WERI-Rb-1 (cell line): ENCODE data around the gene SDK2.

Experiments used
- DNase-seq: peaks from one replicate; pipeline ENCODE4 v3.0.0-alpha.2; 2020
- H3K27ac ChIP-seq: fragments of 250-450 bp; sonication (Bioruptor Pico); 2 replicates; pipeline ENCODE4 v1.5.1; 2020; ENCODE audit warnings: mild to moderate bottlenecking, moderate library complexity
- H3K27me3 ChIP-seq: fragments of 250-450 bp; sonication (Bioruptor Pico); 2 replicates; pipeline ENCODE4 v1.5.1; 2021; ENCODE audit warnings: mild to moderate bottlenecking, low read depth, moderate library complexity; ENCODE audit not compliant: insufficient read depth, severe bottlenecking
- H3K36me3 ChIP-seq: fragments of 250-450 bp; sonication (Bioruptor Pico); 2 replicates; pipeline ENCODE4 v1.5.1; 2020; ENCODE audit warnings: mild to moderate bottlenecking, moderate library complexity
- H3K4me3 ChIP-seq: 2 replicates; pipeline ENCODE4 v1.5.1; 2011; ENCODE audit warnings: low read depth, mild to moderate bottlenecking, control low read depth, low read length
- H3K9me3 ChIP-seq: fragments of 250-450 bp; sonication (Bioruptor Pico); 2 replicates; pipeline ENCODE4 v1.5.1; 2021; ENCODE audit warnings: mild to moderate bottlenecking, moderate library complexity; ENCODE audit not compliant: severe bottlenecking
- CTCF ChIP-seq: IDR thresholded peaks from 2 replicates; pipeline ENCODE4 v1.5.1; 2011; ENCODE audit warnings: low read depth, mild to moderate bottlenecking, control low read depth, inconsistent platforms, low read length

The SDK2 gene

GRCh38 chr17:73498886-73499554 is 145.2 kb downstream of the SDK2 start:
- Histone ChIP-seq H3K36me3 (peaks cover 23% of the 10 kb centered on the region), H3K9me3 (peaks cover 2% of the 10 kb centered on the region), H3K27me3 (no peaks in the 10 kb centered on the region), H3K4me3 (no peak overlapping the region), H3K27ac (no peak overlapping the region)
- no peak for DNase-seq
- TF ChIP-seq CTCF, result no peak

GRCh38 chr17:73498176-73498575 is 146.1 kb downstream of the SDK2 start:
- peaks cover 2% of the 10 kb centered on the region for H3K9me3 ChIP-seq
- no peak for TF ChIP-seq CTCF
- peaks cover 19% of the 10 kb centered on the region for H3K36me3 ChIP-seq
- H3K4me3 ChIP-seq, result no peak overlapping the region
- no peaks in the 10 kb centered on the region for H3K27me3 ChIP-seq
- DNase-seq, result no peak
- H3K27ac ChIP-seq, result no peak overlapping the region

- DNase-seq, result no peak
- no peak overlapping the region for H3K27ac ChIP-seq
These were observed 146.5 kb downstream of the SDK2 start for GRCh38 chr17:73497721-73498120.

GRCh38 chr17:73496232-73496631 is 148.0 kb downstream of the SDK2 start:
- peaks cover 14% of the 10 kb centered on the region for H3K36me3 ChIP-seq
- no peak for DNase-seq
- TF ChIP-seq CTCF, result no peak
- H3K4me3 ChIP-seq, result no peak overlapping the region
- H3K27me3 ChIP-seq, result no peaks in the 10 kb centered on the region
- no peak overlapping the region for H3K27ac ChIP-seq
- H3K9me3 ChIP-seq, result peaks cover 2% of the 10 kb centered on the region

More at GRCh38 chr17:73497721-73498120, 146.5 kb downstream of the SDK2 start:
- H3K36me3 ChIP-seq, result peaks cover 15% of the 10 kb centered on the region
- H3K4me3 ChIP-seq, result no peak overlapping the region
- no peaks in the 10 kb centered on the region for H3K27me3 ChIP-seq
- no peak for TF ChIP-seq CTCF
- peaks cover 2% of the 10 kb centered on the region for H3K9me3 ChIP-seq

- Histone ChIP-seq H3K27ac (no peak overlapping the region), H3K9me3 (peaks cover 2% of the 10 kb centered on the region), H3K27me3 (no peaks in the 10 kb centered on the region), H3K4me3 (no peak overlapping the region), H3K36me3 (peaks cover 10% of the 10 kb centered on the region)
- DNase-seq, result no peak
- TF ChIP-seq CTCF, result no peak
These were observed 148.6 kb downstream of the SDK2 start for GRCh38 chr17:73495641-73496040.

- peaks cover 10% of the 10 kb centered on the region for H3K36me3 ChIP-seq
- peaks cover 2% of the 10 kb centered on the region for H3K9me3 ChIP-seq
- H3K27me3 ChIP-seq, result no peaks in the 10 kb centered on the region
- no peak overlapping the region for H3K27ac ChIP-seq
- no peak overlapping the region for H3K4me3 ChIP-seq
- DNase-seq, result no peak
- no peak for TF ChIP-seq CTCF
These were observed 149.3 kb downstream of the SDK2 start for GRCh38 chr17:73494950-73495349.
